T-helper 2 cell (primary cell): ENCODE data around the gene STRADB.
"Not testable (repeated sequence)": the region's sequence is repeated elsewhere in the genome, so short reads cannot be mapped to it uniquely, and the experiment has no call there.

Experiments used
- DNase-seq, 5 experiments: peaks; one replicate each; pipeline versions ENCODE4 v3.0.0 to v3.0.0-alpha.2; 2012 to 2022
- total RNA-seq, 2 donors: gene quantifications; one replicate each; lab custom pipeline; 2026; lab: John Stamatoyannopoulos, UW

Gene STRADB, protein sequence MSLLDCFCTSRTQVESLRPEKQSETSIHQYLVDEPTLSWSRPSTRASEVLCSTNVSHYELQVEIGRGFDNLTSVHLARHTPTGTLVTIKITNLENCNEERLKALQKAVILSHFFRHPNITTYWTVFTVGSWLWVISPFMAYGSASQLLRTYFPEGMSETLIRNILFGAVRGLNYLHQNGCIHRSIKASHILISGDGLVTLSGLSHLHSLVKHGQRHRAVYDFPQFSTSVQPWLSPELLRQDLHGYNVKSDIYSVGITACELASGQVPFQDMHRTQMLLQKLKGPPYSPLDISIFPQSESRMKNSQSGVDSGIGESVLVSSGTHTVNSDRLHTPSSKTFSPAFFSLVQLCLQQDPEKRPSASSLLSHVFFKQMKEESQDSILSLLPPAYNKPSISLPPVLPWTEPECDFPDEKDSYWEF
- total RNA-seq = 4.7 to 15.8 reads per million in 2 donors

DNA sequence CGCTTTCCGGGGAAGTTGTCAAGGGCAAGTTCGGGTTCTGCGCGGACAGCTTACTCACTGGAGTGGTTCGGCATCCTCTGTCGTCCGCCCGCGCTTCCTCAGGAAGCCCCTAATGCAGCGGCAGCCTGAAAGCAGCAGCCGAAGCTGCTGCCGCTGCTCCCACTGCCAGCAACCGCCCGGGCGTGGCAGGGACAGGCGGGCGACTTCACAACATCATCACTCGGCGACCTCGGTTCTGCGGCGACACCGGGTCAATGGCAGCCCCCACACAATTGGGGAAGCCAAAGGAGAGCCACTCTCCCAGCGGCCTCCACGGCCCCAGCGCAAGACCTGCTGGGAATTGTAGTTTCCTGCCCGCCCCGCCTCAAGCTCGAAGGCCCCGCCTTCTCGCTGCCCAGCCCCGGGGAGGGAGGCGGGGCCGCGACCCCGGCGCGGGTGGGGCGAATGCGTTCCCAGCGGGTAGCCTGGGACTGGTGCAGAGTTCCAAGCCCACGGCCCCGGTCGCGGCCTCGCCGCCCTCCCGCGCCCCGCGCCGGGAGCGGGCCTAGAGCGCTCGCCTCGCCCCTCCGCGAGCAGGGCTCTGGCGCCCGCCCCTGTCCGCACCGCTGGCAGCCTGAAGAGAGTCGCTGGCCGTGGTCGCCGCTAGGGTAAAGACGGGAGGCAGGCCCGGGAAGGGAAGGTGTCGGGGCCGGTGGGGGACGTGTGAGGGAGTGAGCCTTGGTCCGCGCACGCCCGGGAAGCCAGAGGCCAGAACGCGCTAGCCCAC lies at the start of gene STRADB, which contains the start of gene TRAK2:
Gene STRADB, plus strand, starts transcription at position 449 of the 766 bp plus-strand sequence. CDS start 3,101 bp downstream, outside the sequence.
Gene TRAK2, minus strand, starts transcription at position 167 of the 766 bp plus-strand sequence. CDS start 30,951 bp downstream, outside the sequence.
- peak; percentile 86 to 99 (median 95) for DNase-seq

DNA sequence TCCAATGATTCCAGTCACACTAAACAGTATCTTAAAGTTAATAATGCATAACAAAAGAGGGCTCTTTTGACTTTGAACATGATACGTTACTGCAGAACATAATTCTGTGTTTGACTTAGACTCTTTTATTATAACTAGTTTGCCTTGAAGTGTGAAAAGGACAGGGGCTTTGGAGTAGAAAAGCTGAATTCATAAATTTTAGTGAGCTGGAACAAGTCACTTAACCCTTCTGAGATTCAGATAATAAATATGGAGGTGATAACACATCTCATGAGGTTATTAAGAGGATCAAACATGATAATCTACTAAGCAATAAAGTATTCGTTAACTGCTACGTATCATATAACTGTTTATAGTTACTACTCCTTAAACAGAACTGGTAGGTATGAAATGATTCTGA lies 49.7 kb upstream of the STRADB start:
- no peak for DNase-seq

DNA sequence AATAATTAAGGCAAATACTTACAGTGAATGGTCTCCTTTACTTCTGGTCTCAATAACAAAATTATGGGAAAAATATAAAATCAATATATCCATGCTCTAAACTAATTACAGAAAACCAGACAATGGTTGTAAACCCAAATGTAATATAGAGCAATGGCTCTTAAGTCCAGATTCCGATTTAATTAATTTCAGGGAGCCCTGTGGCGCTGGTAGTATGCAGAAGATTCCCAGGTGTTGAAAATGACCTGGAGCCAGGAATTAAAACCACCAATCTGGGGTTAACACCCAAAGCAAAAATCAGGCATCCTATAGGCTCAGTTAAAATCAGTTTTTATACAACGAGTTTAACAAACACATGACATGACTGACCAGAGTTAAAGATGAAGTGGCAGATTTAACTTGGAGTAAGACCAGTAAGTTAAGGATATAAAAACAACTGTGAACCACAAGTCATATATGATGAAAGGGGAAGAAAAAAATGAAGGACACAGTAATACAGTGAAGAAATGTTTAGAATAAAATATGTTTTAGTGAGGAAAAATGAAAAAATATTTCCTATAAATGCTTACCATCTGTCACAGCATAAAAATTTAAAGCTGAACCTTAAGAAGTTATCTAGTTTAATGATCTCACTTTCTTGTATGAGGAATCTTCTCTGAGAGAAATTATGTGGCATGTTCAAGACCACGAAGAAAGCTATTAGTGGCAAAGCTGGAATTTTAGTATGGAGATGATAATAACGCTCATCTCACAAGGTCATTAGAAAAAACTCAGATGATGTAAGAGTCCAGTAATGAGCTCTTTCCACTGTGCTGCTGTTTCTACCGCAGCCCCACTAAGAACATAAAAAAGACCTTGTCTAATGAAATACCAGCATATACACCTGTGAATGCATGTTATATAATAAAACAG lies 48.6 kb upstream of the STRADB start:
- DNase-seq = no peak

DNA sequence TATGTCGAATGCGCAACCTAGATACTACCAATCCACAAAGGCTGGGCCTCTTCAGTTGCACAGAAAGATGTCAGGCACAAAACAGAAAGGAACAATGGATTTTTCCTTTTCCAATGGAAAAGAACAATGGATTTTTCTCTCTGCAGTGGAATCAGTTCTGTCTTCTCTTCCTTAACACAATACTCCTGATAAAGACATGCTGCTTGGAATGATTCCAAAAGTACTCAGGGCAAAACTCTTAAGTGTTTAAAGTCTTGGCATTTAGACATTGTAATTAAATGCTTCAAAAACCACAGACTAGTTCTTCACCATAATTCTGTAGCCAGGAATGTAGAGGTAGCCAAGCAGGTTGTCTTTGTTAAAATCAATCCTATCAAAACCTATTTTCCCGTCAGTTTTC lies 47.7 kb upstream of the STRADB start:
- DNase-seq = no peak

DNA sequence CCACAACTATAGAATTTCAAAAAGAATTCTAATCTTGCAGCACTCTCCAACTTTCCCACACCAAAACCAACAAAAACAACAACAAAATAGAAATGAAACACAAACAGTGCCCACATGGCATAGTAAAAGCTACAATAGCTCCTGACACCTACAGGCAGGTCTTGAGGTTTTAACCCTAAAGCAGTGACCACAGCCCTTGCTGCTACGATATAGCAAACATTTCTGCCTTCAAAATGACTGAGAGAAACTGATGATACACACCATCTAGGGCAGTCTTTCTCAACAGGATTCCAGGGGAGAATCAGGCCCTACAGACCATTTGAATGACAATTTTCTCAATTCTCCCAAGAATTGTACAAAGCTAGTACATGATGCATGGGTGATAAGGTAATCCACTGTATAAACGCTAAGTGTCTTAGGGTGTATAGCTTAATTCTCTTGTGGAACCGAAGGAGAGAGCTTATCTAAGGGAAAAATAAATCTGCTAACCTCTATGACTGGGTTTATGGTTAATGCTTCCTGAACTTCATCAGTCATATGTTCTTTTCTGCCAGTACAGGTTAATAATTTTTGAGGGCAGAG lies 46.8 kb upstream of the STRADB start:
- peak in 1 of 5 experiments; percentile 66 for DNase-seq

DNA sequence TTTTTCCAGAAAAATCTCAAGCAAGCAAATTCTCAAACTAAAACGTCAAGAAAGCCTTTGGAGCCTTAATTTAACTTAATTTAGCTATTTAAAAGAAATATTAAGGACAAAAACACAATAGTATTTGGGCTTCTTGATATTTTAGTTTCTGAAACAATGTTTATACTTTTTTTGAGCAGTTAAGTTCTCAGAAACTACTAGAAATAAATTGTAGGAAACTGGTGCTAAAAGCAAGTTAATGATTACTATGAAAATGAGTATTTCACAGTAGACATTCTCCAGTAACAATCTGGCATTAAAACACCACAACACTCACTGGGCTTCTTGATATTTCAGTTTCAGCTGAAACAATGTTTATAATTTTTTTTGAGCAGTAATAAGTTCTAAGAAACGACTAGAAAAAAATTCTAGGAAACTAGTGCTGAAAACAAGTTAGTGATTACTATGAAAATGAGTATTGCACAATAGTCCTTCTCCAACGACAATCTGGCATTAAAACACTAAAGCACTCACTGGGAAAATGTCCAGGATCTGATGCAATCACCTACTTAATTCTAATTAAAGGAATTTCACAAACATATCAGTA lies 45.4 kb upstream of the STRADB start:
- peak in 1 of 5 experiments; percentile 24 for DNase-seq

DNA sequence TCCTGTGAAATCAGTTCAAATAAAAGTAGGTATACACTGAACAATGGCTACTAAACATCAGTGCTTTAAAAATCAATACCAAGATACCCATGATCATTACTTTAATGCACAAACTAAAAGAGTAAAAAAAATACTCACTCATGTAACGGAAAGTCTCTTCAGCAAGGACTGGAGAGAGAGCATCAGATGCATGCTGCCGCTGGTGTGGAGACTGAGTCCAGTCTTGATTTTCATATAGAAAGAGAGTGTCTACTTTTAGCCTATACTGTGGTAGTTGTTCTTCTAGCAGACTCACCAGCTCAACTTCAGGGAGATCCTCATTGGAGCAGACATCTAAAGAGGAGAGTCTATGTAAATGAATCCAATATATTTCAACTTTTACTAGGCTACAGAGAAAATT lies 44.3 kb upstream of the STRADB start:
- DNase-seq = no peak

DNA sequence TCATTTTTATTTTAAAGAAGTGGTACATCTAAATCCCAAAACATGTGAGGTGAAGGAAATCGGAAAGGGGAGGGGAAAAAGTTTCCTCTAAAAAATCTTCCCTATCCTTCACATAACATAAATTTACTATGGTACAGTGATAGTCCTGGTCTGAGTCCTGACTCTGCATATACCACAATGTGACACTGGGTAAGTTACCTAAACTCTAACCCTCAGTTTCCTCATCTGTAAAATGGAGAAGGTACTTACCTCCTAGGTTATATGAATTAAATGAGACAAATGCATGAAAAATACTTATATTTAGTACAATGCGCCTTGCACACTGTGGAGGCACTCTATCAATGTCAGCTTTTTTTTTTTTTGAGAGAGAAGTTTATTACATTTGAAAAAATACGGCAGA lies 42.6 kb upstream of the STRADB start:
- no peak for DNase-seq

DNA sequence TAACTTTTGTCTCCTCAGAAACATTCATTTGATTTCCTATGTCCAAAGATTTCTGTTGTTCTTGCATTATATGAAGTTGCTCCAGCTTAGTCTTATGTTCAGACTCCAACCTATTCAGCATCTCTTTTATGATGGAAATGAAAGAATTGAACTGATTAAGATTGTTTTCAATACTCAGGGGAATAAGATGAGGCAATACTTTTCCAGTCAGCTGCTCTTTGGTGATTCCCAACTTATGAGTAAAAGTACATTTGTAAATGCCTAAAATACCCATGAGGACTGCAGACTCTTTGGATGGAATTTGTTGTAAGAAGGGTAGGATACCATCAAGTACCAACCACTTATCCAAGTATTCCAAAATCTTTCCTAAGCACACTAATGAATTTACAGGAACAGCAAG lies 40.1 kb upstream of the STRADB start:
- no peak for DNase-seq

DNA sequence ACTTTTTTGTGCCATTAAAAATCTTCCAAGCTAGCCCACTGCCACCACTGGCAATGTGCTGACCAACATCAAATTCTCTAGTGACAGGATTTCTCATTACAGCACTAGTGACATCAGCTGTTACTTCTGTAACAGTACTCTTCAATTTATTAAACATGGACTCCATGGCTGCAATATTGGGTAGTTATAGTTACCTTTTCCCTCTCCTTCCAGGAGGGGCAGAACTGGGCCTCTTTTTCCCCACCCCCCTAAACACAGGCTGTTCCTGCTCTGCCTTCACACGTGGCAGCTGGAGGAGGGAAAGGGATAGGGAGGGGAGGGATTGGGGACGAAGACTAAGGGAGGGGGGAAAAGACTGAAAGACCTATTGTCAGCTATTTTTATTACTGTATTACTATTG lies 38.4 kb upstream of the STRADB start:
- DNase-seq = no peak

DNA sequence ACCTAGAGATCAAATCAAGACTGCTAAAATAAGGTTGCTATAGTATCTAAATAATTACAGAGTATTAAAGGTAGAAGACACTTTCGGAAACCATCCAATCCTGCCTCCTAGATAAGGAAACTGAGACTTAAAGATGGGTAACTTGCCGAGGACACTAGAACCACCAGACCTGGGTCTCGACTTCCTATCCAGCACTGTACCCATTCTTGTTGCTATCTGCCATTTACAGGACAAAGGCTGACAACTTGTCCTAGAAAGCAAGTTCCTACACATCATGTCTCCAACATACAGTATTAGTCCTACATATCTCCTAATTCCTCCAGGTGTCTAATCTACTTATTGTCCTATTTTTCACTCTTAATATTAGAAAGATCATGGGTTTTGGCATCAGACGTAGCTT lies 38.0 kb upstream of the STRADB start:
- DNase-seq = no peak

DNA sequence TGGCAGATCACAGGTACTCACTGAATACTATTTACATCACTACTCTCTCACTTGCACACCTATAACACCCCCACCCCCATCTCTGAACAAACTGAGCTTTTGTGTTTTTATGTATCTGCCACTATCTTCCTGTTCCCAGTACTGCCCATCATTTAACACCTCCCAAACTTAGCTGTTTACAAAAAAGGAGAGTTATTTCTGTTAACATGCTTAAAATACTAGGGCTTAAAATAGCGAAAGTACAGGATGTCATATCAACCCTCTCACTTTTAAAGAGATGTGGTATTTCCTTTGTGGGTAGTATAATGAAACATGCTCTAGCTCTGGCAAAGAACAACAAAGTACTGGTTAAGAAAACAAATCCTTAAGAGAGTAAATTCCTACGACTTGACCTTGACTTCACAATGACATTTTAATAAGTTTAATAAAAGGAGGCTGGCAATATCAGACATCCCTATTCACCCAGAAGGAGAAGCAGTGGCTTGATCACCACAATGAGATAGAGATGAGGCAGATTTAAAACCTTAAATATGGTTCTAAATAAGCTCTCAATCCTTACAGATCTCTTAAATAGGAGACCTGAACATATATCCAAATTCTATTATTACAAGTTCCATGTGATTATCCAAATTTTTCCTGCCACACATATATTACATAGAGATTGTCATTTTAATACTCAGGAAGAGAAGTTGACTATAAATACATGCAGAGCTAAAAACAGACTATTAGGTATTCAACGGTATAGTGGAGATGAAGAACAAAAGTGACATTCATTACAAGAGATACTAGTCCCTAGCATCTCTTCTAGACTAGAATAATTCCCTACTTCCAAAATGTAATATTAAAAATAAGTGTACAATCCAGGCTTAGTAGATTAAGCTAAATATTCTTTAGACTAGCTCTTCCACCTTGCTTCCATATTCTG lies 37.2 kb upstream of the STRADB start:
- DNase-seq = peak in 2 of 5 experiments; percentile 2 to 66

DNA sequence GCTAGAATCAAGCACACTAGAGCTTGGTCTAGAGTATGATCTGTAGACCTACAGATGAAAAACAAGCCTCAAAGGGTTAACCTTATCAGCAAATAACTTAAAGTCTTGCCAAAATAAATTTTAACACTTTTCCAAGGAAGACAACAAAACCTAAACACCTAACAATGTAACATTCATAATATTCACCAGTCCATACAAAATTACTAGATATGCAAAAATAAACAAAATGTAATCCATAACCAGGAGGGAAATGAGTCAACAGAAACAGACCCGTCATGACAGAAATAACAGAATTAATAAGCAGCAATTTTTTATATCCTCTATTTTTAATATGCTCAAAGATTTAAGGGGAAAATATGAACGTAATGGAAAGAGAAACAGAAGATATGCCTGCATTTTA lies 36.4 kb upstream of the STRADB start:
- no peak for DNase-seq

DNA sequence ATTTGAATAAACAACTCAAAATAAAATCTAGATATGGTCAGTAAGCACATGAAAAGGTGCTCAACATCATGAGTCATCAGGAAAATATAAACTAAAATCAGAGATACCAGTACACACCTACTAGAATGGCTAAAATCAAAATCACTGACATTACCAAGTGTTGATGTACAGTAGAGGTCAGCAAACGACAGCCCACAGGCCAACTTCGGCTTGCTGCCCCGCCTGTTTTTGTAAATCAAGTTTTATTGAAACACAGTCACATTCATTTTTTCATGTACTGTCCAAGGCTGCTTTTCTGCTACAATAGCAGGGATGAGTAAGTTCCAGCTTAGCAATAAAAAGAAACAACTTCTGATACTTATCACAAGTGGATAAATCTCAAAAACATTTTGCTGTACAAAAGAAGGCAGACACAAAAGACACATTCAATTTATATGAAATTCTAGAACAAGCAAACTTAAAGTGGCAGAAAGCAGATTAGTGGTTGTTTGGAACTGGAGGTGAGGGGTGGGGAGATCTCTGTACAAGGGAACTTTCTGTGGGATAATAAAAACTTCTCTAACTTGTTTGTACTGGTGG lies 32.4 kb upstream of the STRADB start:
- DNase-seq = no peak

DNA sequence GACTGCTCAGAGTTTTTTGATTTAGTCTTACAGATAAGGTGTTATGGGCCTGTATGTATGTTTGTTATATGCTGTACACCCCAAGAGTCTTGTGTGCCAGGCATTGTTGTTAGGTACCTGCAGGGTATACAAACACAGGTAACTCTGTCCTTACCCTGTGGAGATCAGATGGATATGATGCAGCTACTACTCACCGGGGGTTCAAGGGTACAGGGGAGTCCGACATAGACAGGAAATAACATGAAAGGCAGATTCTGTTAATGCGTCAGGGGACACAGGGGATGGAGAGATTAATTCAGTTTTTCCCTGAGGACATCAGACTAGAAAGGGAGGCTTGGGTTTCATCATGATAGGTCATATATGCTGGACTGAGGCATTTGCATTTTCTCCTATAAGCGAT lies 31.6 kb upstream of the STRADB start:
- DNase-seq = no peak

DNA sequence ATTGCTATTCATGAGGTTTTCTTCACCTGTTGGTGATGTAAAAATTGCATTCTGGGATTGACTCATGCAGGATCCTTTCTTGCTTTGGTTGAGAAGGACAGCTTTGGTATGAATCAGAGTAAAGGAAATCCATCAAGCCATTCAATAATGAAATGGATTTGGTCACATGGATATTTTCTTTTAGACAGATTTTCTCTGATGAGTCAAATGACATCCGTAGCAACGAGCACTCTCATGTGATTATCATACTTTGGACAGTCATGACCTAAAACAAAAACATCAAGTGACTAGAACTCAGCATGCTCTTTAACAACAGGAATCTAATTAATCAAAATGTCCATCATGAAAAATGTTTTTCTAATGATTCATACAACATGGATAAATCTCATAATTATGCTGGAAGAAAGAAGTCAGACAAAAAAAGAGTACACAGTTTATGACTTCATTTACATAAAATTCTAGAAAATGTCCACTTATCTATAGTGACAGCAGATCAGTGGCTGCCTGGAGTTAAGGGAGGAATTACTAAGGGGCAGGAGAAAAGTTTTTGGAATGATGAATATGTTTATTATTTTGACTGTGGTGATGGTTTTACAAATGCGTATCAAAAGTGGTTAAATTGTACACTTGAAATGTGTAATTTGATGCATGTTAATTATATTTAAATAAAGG lies 31.0 kb upstream of the STRADB start:
- DNase-seq = peak in 1 of 5 experiments; percentile 59

DNA sequence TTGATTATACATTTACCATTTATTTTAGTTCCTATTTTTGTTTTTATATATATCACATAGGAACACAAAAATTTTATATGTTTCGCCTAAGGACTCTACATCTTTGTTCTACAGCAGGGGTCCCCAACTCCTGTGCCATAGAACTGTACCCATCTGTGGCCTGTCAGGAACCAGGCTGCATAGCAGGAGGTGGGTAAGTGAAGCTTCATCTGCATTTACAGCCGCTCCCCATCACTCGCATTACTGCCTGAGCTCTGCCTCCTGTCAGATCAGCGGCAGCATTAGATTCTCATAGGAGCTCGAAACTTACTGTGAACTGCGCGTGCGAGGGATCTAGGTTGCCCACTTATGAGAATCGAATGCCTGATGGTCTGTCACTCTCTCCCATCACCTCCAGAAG lies 25.6 kb upstream of the STRADB start:
- DNase-seq = no peak

DNA sequence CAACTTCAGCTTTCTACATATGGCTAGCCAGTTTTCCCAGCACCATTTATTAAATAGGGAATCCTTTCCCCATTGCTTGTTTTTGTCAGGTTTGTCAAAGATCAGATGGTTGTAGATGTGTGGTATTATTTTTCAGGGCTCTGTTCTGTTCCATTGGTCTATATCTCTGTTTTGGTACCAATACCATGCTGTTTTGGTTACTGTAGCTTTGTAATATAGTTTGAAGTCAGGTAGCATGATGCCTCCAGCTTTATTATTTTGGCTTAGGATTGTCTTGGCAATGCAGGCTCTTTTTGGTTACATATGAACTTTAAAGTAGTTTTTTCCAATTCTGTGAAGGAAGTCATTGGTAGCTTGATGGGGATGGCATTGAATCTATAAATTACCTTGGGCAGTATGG lies 23.2 kb upstream of the STRADB start:
- not testable (repeated sequence) for DNase-seq

DNA sequence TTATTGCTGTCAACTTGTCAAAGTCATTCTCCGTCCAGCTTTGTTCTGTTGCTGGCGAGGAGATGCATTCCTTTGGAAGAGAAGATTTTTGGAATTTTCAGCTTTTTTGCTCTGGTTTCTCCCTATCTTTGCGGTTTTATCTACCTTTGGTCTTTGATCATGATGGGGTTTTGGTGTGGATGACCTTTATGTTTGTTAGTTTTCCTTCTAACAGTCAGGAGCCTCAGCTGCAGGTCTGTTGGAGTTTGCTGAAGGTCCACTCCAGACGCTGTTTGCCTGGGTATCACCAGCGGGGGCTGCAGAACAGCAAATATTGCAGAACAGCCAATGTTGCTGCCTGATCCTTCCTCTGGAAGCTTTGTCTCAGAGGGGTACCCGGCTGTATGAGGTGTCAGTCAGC lies 21.7 kb upstream of the STRADB start:
- not testable (repeated sequence) for DNase-seq

DNA sequence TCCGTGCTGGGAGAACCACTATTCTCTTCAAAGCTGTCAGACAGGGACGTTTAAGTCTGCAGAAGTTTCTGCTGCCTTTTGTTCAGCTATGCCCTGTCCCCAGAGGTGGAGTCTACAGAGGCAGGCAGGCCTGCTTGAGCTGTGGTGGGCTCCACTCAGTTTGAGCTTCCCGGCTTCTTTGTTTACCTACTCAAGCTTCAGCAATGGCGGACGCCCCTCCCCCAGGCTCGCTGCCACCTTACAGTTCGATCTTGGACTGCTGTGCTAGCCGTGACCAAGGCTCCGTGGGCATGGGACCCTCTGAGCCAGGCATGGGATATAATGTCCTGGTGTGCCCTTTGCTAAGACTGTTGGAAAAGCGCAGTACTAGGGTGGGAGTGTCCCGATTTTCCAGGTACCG lies 21.2 kb upstream of the STRADB start:
- not testable (repeated sequence) for DNase-seq
